Measurements from ENCODE around the gene POU2F2.

GRCh38 chr19:42099336-42099925 is 32.8 kb downstream of the POU2F2 start:
- TF ChIP-seq CTCF (IDR thresholded peaks at IDR 0.05 in 8 of 11, conservative IDR thresholded peaks at IDR 0.05 in 3 of 11) (no peak), POLR2AphosphoS5 (IDR thresholded peaks at IDR 0.05) (no peak)
